CD4-positive, alpha-beta memory T cell (primary cell): ENCODE measurements around the gene TMEM178A. TPM values are rescaled to one million over a fixed set of nuclear protein-coding genes. Genes with fewer than 3 reads are reported as not detected.

Experiments used
- CTCF ChIA-PET: fragments of 350-600 bp; sonication (Branson Sonifier 250); formaldehyde crosslinking; loops from one replicate; lab custom pipeline; 2021; ENCODE audit warnings: inconsistent platforms; ENCODE audit not compliant: partially characterized antibody; lab: Charles Lee
- POLR2A ChIA-PET: fragments of 350-600 bp; sonication (Branson Sonifier 250); formaldehyde crosslinking; loops from one replicate; lab custom pipeline; 2021; ENCODE audit not compliant: partially characterized antibody; lab: Charles Lee
- DNase-seq, 5 donors: peaks; one replicate each; pipeline versions ENCODE4 v3.0.0 to v3.0.0-alpha.2; 2020 to 2022; ENCODE audit warnings: mixed read lengths in 1 of 5
- H3K27ac ChIP-seq: one replicate; pipeline ENCODE4 v1.7.0; 2013; ENCODE audit warnings: low read depth, low read length
- H3K27me3 ChIP-seq: 2 replicates; pipeline ENCODE4 v1.7.0; 2013; ENCODE audit warnings: mild to moderate bottlenecking, low read length, moderate library complexity; ENCODE audit not compliant: insufficient read depth
- H3K36me3 ChIP-seq: 2 replicates; pipeline ENCODE4 v1.7.0; 2013; ENCODE audit warnings: mild to moderate bottlenecking, low read length, moderate library complexity; ENCODE audit not compliant: insufficient read depth
- H3K4me1 ChIP-seq: 2 replicates; pipeline ENCODE4 v1.7.0; 2013; ENCODE audit warnings: mild to moderate bottlenecking, low read length, moderate library complexity; ENCODE audit not compliant: insufficient read depth
- H3K4me3 ChIP-seq, 2 donors: one replicate each; pipeline ENCODE4 v1.7.0; 2013; ENCODE audit warnings: low read length in 2 of 2, mild to moderate bottlenecking in 1 of 2
- H3K9me3 ChIP-seq, 2 donors: one replicate each; pipeline ENCODE4 v1.7.0; 2013; ENCODE audit warnings: low read length in 2 of 2, control low read depth in 1 of 2; ENCODE audit not compliant: control insufficient read depth in 1 of 2
- H3K27ac Mint-ChIP-seq, 7 donors: one replicate each; pipeline ENCODE4 v1.8.0; 2020 to 2021; ENCODE audit warnings: mixed read lengths in 7 of 7, mild to moderate bottlenecking in 6 of 7, inconsistent platforms in 3 of 7, moderate library complexity in 3 of 7
- H3K27me3 Mint-ChIP-seq, 2 donors: one replicate each; pipeline ENCODE4 v1.8.0; 2020 to 2021; ENCODE audit warnings: mixed read lengths in 2 of 2
- H3K36me3 Mint-ChIP-seq, 2 donors: one replicate each; pipeline ENCODE4 v1.8.0; 2020 to 2021; ENCODE audit warnings: mixed read lengths in 2 of 2, inconsistent platforms in 1 of 2, mild to moderate bottlenecking in 1 of 2
- H3K4me1 Mint-ChIP-seq, 4 donors: one replicate each; pipeline ENCODE4 v1.8.0; 2020 to 2021; ENCODE audit warnings: mixed read lengths in 4 of 4, mild to moderate bottlenecking in 1 of 4
- H3K4me3 Mint-ChIP-seq, 8 donors: one replicate each; pipeline ENCODE4 v1.8.0; 2020 to 2021; ENCODE audit warnings: mixed read lengths in 8 of 8, mild to moderate bottlenecking in 7 of 8, moderate library complexity in 6 of 8, inconsistent platforms in 3 of 8
- H3K9me3 Mint-ChIP-seq, 8 donors: one replicate each; pipeline ENCODE4 v1.8.0; 2020 to 2021; ENCODE audit warnings: mixed read lengths in 8 of 8, mild to moderate bottlenecking in 5 of 8, inconsistent platforms in 3 of 8, moderate library complexity in 1 of 8
- intact Hi-C: fragments of 100-400 bp; cut with micrococcal nuclease; formaldehyde crosslinking; loops from one replicate; pipeline ENCODE4 v1.15.1; 2023
- polyA plus RNA-seq, 2 donors: library from polyadenylated mRNA; unstranded; fragments of 300-500 nt; fragmentation: Illumina TruSeq; gene quantifications; one replicate each; pipeline ENCODE4 v1.2.3, GENCODE V29; 2021
- total RNA-seq, 2 experiments: library from RNA; stranded (reverse); gene quantifications; one replicate each; pipeline ENCODE4 v1.2.3, GENCODE V29; 2021

TMEM178A gene
- total RNA-seq (not detected), polyA plus RNA-seq (not detected)

DNA sequence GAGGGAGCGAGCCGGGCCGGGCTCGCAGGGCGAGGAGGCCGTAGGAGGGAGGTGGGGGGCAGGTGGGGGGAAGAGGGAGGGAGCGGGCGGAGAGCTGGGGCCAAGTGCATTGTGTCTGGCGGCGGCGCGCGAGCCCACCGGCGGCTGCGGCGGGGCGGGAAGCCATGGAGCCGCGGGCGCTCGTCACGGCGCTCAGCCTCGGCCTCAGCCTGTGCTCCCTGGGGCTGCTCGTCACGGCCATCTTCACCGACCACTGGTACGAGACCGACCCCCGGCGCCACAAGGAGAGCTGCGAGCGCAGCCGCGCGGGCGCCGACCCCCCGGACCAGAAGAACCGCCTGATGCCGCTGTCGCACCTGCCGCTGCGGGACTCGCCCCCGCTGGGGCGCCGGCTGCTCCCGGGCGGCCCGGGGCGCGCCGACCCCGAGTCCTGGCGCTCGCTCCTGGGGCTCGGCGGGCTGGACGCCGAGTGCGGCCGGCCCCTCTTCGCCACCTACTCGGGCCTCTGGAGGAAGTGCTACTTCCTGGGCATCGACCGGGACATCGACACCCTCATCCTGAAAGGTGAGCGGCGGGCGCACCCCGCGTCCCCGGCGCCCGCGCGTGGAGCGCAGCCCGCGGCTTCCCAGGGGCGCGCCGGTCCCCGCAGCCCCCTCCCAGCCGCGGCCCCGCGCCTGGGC is at the start of gene TMEM178A:
TMEM178A (plus strand) TSS at position 107 of the 680 bp plus-strand sequence; CDS start at position 165, 58 bp downstream.
- Mint-ChIP-seq H3K27me3 (peaks cover 39 to 54% of the 10 kb centered on the region in 2 donors), H3K27ac (no peak within 1 kb of the TSS), H3K9me3 (peaks cover 0 to 3% (median 0%) of the 10 kb centered on the region in 8 donors), H3K4me1 (peaks cover 3 to 23% (median 10%) of the 10 kb centered on the region in 4 donors), H3K36me3 (no peaks in the 10 kb centered on the region), H3K4me3 (peak within 1 kb of the TSS in 7 of 8 donors; percentile 30 to 66 (median 51))
- no peak for DNase-seq
- intact Hi-C loops, result no loop called here
- Histone ChIP-seq H3K27ac (no peak within 1 kb of the TSS), H3K36me3 (no peaks in the 10 kb centered on the region), H3K4me3 (no peak within 1 kb of the TSS), H3K27me3 (peaks cover 12% of the 10 kb centered on the region), H3K4me1 (no peaks in the 10 kb centered on the region), H3K9me3 (no peaks in the 10 kb centered on the region)
- CTCF ChIA-PET, result no interaction called here
- POLR2A ChIA-PET, result no interaction called here

DNA sequence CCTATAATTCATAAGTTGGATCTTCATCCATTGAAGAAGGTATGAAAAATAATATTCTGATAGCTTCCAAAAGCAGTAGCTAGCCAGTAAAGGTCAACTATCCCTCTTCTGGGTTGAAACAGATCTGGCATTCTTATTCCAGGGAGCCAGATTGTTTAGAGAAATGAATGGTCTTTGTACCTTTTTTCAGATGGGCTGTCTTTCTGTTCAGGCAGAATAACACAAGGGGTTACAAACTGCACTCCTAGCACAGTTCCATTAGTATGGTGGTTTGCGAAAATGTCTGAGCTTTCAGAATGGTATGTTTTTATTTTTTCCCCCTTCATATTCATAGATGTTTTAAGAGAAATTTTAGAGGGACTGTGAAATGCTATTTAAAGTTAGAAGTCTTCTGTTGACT is 47.5 kb upstream of the TMEM178A start:
- Mint-ChIP-seq H3K4me3 (no peak overlapping the region), H3K9me3 (no peaks in the 10 kb centered on the region), H3K27me3 (peaks cover 25 to 26% of the 10 kb centered on the region in 2 donors), H3K36me3 (no peaks in the 10 kb centered on the region), H3K27ac (no peak overlapping the region), H3K4me1 (peaks cover 0 to 9% (median 3%) of the 10 kb centered on the region in 4 donors)
- Histone ChIP-seq H3K4me3 (no peak overlapping the region), H3K27ac (no peak overlapping the region), H3K27me3 (no peaks in the 10 kb centered on the region), H3K36me3 (no peaks in the 10 kb centered on the region), H3K9me3 (no peaks in the 10 kb centered on the region), H3K4me1 (no peaks in the 10 kb centered on the region)
- DNase-seq, result no peak
- ChIA-PET CTCF (no interaction called here), POLR2A (no interaction called here)
- intact Hi-C loops, result no loop called here

DNA sequence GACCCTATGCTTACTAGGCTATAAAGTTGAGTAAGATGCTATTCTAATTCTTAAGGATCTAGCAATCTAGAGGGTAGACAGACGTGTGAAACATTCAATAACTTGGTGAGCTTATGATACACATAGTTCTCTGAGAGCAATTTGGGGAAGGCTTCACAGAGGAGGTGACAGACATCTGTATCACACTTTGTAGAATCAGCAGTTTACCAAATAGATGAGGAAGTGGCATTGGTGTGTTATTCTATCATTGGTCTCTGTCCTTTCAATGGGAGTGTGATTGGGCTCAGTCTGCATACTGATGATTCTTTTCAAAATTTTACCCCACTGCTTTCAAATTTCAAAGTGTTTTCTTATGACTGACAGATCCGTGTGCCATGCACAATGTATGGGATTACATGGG is 47.0 kb upstream of the TMEM178A start:
- intact Hi-C loops, result no loop called here
- no peak overlapping the region for H3K27ac Mint-ChIP-seq
- Histone ChIP-seq H3K27me3 (no peaks in the 10 kb centered on the region), H3K4me3 (no peak overlapping the region), H3K9me3 (no peaks in the 10 kb centered on the region), H3K4me1 (no peaks in the 10 kb centered on the region), H3K27ac (no peak overlapping the region), H3K36me3 (no peaks in the 10 kb centered on the region)
- H3K9me3 Mint-ChIP-seq, result no peaks in the 10 kb centered on the region
- H3K4me1 Mint-ChIP-seq, result peaks cover 0 to 9% (median 3%) of the 10 kb centered on the region in 4 donors
- ChIA-PET CTCF (no interaction called here), POLR2A (no interaction called here)
- H3K27me3 Mint-ChIP-seq, result peaks cover 25 to 26% of the 10 kb centered on the region in 2 donors
- no peak overlapping the region for H3K4me3 Mint-ChIP-seq
- DNase-seq, result no peak
- no peaks in the 10 kb centered on the region for H3K36me3 Mint-ChIP-seq

DNA sequence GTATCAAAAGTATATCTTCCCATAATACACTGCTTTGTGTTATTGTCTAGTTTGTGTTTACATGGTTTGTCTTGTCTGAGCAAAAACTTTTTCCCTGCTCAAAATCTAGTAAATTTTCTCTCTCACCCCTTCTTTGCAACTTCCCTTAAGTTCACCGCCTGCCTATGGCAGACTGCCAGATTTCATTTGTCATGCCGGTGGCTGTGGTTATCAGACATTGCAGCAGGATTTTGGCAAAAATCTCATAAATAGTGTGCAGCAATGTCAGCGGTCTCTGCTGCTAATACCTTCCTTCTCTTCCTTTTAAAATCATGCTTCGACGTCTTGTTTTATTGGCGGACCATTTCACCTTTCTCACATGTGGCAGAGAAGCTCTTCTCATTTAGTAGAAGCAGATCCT is 45.6 kb upstream of the TMEM178A start:
- ChIA-PET CTCF (no interaction called here), POLR2A (no interaction called here)
- no peaks in the 10 kb centered on the region for H3K36me3 ChIP-seq
- no peak overlapping the region for H3K4me3 ChIP-seq
- H3K4me1 ChIP-seq, result no peaks in the 10 kb centered on the region
- Mint-ChIP-seq H3K27me3 (peaks cover 24 to 25% of the 10 kb centered on the region in 2 donors), H3K36me3 (no peaks in the 10 kb centered on the region), H3K27ac (no peak overlapping the region), H3K4me3 (no peak overlapping the region), H3K9me3 (no peaks in the 10 kb centered on the region), H3K4me1 (peaks cover 0 to 9% (median 3%) of the 10 kb centered on the region in 4 donors)
- intact Hi-C loops, result no loop called here
- DNase-seq, result peak in 3 of 5 donors; percentile 1 to 16 (median 4)
- no peak overlapping the region for H3K27ac ChIP-seq
- no peaks in the 10 kb centered on the region for H3K27me3 ChIP-seq
- H3K9me3 ChIP-seq, result no peaks in the 10 kb centered on the region

DNA sequence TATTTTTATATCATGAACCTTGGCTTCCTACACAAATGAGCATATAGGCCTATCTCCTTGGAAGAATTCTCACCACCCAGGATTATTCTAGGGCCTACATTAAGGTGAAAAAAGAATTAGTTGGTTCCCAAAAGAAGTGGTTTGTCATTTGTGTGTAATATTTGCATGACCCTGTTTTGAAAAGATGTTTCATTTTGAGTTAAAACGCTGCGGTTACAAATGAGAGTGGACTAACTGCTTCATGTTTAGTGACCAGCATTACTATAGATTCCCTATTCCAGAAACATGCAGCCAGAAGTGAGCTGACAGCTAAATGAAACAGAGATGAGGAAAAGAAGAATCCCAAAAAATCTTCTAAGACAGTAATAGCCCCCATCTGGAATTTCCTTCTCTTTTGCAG is 44.1 kb upstream of the TMEM178A start:
- CTCF ChIA-PET, result no interaction called here

DNA sequence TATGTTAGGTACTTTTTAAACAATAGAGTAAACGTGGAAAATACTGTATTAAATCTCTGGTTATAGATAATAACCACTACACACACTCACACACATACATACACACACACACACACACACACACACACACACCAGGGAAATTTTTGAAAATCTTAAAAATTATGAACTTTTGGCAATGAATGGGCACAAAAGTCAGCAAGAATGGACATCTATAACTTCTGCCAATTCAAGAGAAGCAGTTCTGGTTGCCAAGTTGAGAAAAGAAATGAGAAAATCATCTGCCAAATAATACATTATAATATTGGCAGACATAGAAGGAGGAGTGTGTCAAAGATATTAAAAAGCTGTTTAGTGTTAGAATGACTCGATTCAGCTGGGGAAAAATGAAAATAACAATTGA is 42.9 kb upstream of the TMEM178A start:
- peaks cover 0 to 9% (median 3%) of the 10 kb centered on the region in 4 donors for H3K4me1 Mint-ChIP-seq
- H3K27ac ChIP-seq, result no peak overlapping the region
- H3K36me3 ChIP-seq, result no peaks in the 10 kb centered on the region
- no peak overlapping the region for H3K4me3 Mint-ChIP-seq
- peaks cover 20 to 23% of the 10 kb centered on the region in 2 donors for H3K27me3 Mint-ChIP-seq
- CTCF ChIA-PET, result no interaction called here
- no peak for DNase-seq
- H3K4me3 ChIP-seq, result no peak overlapping the region
- H3K36me3 Mint-ChIP-seq, result no peaks in the 10 kb centered on the region
- POLR2A ChIA-PET, result no interaction called here
- no peaks in the 10 kb centered on the region for H3K9me3 ChIP-seq
- no peak overlapping the region for H3K27ac Mint-ChIP-seq
- no peaks in the 10 kb centered on the region for H3K27me3 ChIP-seq
- H3K9me3 Mint-ChIP-seq, result peaks cover 0 to 2% (median 0%) of the 10 kb centered on the region in 8 donors
- intact Hi-C loops, result no loop called here
- no peaks in the 10 kb centered on the region for H3K4me1 ChIP-seq

More for the DNA sequence above, 44.1 kb upstream of the TMEM178A start:
- Histone ChIP-seq H3K27me3 (no peaks in the 10 kb centered on the region), H3K27ac (no peak overlapping the region), H3K4me3 (no peak overlapping the region), H3K4me1 (no peaks in the 10 kb centered on the region), H3K36me3 (no peaks in the 10 kb centered on the region), H3K9me3 (no peaks in the 10 kb centered on the region)
- peaks cover 26 to 29% of the 10 kb centered on the region in 2 donors for H3K27me3 Mint-ChIP-seq
- H3K27ac Mint-ChIP-seq, result no peak overlapping the region
- H3K9me3 Mint-ChIP-seq, result no peaks in the 10 kb centered on the region
- POLR2A ChIA-PET, result no interaction called here
- no peak for DNase-seq
- intact Hi-C loops, result no loop called here
- H3K4me1 Mint-ChIP-seq, result peaks cover 0 to 9% (median 3%) of the 10 kb centered on the region in 4 donors
- no peak overlapping the region for H3K4me3 Mint-ChIP-seq
- H3K36me3 Mint-ChIP-seq, result no peaks in the 10 kb centered on the region

DNA sequence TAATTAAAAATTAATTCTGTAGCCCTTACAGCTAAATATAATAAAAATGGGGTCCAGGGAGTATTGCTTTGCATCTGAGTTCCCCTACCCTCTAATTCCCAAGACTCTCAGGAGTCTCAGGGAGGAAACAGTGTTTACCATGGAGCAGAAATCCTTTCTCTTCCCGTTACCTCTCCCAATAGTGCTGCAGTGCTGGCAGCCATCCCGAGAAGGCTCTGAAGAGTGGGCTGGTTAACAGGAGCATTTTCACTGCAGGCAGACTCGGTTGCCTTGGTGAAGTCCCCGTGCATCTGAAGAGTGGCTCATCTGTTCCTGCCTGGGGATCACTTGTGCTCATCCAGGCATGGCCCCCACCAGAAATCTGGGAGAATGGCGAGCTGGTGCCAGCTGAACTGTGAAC is 41.8 kb upstream of the TMEM178A start:
- H3K4me3 Mint-ChIP-seq, result no peak overlapping the region
- no peak for DNase-seq
- ChIA-PET POLR2A (no interaction called here), CTCF (no interaction called here)
- no peak overlapping the region for H3K27ac Mint-ChIP-seq
- intact Hi-C loops, result no loop called here
- Histone ChIP-seq H3K27ac (no peak overlapping the region), H3K36me3 (no peaks in the 10 kb centered on the region), H3K9me3 (no peaks in the 10 kb centered on the region), H3K27me3 (no peaks in the 10 kb centered on the region), H3K4me1 (no peaks in the 10 kb centered on the region), H3K4me3 (no peak overlapping the region)
- peaks cover 0 to 2% (median 0%) of the 10 kb centered on the region in 8 donors for H3K9me3 Mint-ChIP-seq
- H3K27me3 Mint-ChIP-seq, result peaks cover 17 to 18% of the 10 kb centered on the region in 2 donors
- no peaks in the 10 kb centered on the region for H3K36me3 Mint-ChIP-seq
- H3K4me1 Mint-ChIP-seq, result peaks cover 0 to 9% (median 3%) of the 10 kb centered on the region in 4 donors
